Mesendoderm (in vitro differentiated cells): ENCODE results near the gene ADK.

ENCODE experiments used
- DNase-seq: peaks from one replicate; pipeline ENCODE4 v3.0.0; 2013
- H2AK5ac ChIP-seq: 2 replicates; pipeline ENCODE4 v1.6.1; 2013; ENCODE audit warnings: low read length, inconsistent platforms
- H2BK120ac ChIP-seq: 2 replicates; pipeline ENCODE4 v1.6.1; 2013; ENCODE audit warnings: low read depth, mild to moderate bottlenecking, low read length, moderate library complexity, mixed read lengths
- H2BK15ac ChIP-seq: replicated peaks from 2 replicates; pipeline ENCODE4 v1.6.1; 2013; ENCODE audit warnings: low read depth, mild to moderate bottlenecking, moderate library complexity
- H2BK5ac ChIP-seq: 2 replicates; pipeline ENCODE4 v1.6.1; 2013; ENCODE audit warnings: low read length, inconsistent platforms
- H3K18ac ChIP-seq: 2 replicates; pipeline ENCODE4 v1.6.1; 2013; ENCODE audit warnings: mild to moderate bottlenecking, low read length, mixed read lengths
- H3K23ac ChIP-seq: one replicate; pipeline ENCODE4 v1.6.1; 2013; ENCODE audit warnings: low read length
- H3K27ac ChIP-seq: 2 replicates; pipeline ENCODE4 v1.5.1; 2013; ENCODE audit warnings: low read depth, mild to moderate bottlenecking, inconsistent platforms, low read length, moderate library complexity
- H3K27me3 ChIP-seq: 2 replicates; pipeline ENCODE4 v1.6.1; 2013; ENCODE audit warnings: low read length, control low read depth, mild to moderate bottlenecking, inconsistent platforms; ENCODE audit not compliant: insufficient read depth, poor library complexity
- H3K36me3 ChIP-seq: 2 replicates; pipeline ENCODE4 v1.6.1; 2013; ENCODE audit warnings: low read length, inconsistent platforms; ENCODE audit not compliant: control insufficient read depth, insufficient read depth
- H3K4ac ChIP-seq: one replicate; pipeline ENCODE4 v1.6.1; 2013; ENCODE audit warnings: low read depth, mild to moderate bottlenecking, low read length, moderate library complexity
- H3K4me1 ChIP-seq: 2 replicates; pipeline ENCODE4 v1.6.1; 2013; ENCODE audit warnings: low read depth, low read length, inconsistent platforms; ENCODE audit not compliant: control insufficient read depth
- H3K4me2 ChIP-seq: 2 replicates; pipeline ENCODE4 v1.6.1; 2013; ENCODE audit warnings: low read length
- H3K4me3 ChIP-seq: 2 replicates; pipeline ENCODE4 v1.5.1; 2013; ENCODE audit warnings: mild to moderate bottlenecking, low read length
- H3K56ac ChIP-seq: one replicate; pipeline ENCODE4 v1.6.1; 2013; ENCODE audit warnings: low read length
- H3K79me1 ChIP-seq: 2 replicates; pipeline ENCODE4 v1.6.1; 2013; ENCODE audit warnings: low read length, inconsistent platforms
- H3K79me2 ChIP-seq: 2 replicates; pipeline ENCODE4 v1.6.1; 2013; ENCODE audit warnings: mild to moderate bottlenecking, low read length; ENCODE audit not compliant: control insufficient read depth, insufficient read depth
- H3K9ac ChIP-seq: 2 replicates; pipeline ENCODE4 v1.6.1; 2013; ENCODE audit warnings: low read length, inconsistent platforms
- H4K5ac ChIP-seq: one replicate; pipeline ENCODE4 v1.6.1; 2013; ENCODE audit warnings: low read length
- H4K8ac ChIP-seq: one replicate; pipeline ENCODE4 v1.6.1; 2013; ENCODE audit warnings: low read depth, mild to moderate bottlenecking, control low read depth, low read length, moderate library complexity
- WGBS: extraction: QIAGEN DNeasy Blood & Tissue Kit; methylation state at CpG from one replicate; pipeline ENCODE4 v1.1.7; 2013; ENCODE audit warnings: low lambda C conversion rate, missing lambda C conversion rate; ENCODE audit not compliant: insufficient coverage; ENCODE audit errors: extremely low coverage; 5-methylcytosine and 5-hydroxymethylcytosine counted together

ADK gene

DNA sequence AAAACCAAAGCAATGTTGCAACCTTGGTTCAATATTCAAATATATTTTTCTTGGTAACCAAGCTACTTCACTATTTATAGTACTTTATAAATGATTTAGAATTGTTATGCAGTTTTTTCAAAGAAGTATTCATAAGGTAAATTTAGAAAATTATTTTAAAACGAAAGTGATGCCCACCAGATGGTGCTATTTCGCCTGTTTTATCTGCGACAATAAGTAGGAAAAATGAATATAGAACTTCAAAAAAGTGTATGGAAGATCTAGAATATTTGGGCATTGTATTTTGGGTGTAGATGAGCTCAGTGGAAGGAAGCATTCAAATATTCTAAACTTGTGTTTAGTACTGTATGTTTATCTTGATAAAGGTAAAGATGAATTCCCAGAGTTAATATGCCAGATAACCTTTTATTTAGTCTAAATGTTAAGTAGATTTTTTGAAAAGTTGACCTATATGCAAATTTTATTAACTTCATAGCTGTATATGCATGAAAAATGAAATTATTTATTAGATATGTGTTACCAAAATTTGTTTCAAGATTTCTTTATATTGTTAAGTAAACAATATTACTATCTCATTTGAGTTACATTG is 93.2 kb downstream of the ADK start:
- DNase-seq: no peak
- H3K9ac ChIP-seq: no peak overlapping the region

DNA sequence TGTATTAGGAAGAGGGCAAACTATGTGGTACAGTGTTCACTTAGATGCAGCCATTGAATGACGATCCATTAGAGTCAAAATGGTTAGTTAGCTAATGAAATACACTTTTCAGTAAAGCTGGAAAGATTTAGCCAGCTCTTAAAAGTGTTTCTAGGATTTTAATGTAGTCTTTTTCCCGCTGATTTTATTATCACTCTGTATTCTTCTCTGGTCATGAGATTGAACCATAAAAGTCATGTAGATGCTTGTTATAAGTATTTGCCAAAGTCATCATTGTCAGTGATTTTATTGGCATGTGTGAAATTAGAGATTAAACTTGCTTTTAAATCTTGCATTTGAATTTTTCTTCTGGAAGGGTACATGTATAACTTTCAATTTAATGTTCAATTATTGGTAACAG is 93.8 kb downstream of the ADK start:
- no peak overlapping the region for H3K4me3 ChIP-seq
- WGBS: no CpG with 5 or more reads among the region's 2 CpGs

More for the DNA sequence above, 93.2 kb downstream of the ADK start:
- Histone ChIP-seq H3K27ac (no peak overlapping the region), H3K4me1 (no peaks in the 10 kb centered on the region), H3K23ac (no peak overlapping the region), H3K79me2 (no peaks in the 10 kb centered on the region), H2BK5ac (no peak overlapping the region), H4K8ac (no peak overlapping the region), H3K27me3 (no peaks in the 10 kb centered on the region), H3K4ac (no peak overlapping the region), H3K18ac (no peak overlapping the region), H3K79me1 (no peaks in the 10 kb centered on the region), H2BK15ac (no peak overlapping the region), H3K4me2 (no peak overlapping the region), H3K56ac (no peak overlapping the region), H4K5ac (no peak overlapping the region), H2BK120ac (no peak overlapping the region), H2AK5ac (no peak overlapping the region), H3K4me3 (no peak overlapping the region), H3K36me3 (no peaks in the 10 kb centered on the region)
- no CpG with 5 or more reads among the region's 3 CpGs for WGBS

DNA sequence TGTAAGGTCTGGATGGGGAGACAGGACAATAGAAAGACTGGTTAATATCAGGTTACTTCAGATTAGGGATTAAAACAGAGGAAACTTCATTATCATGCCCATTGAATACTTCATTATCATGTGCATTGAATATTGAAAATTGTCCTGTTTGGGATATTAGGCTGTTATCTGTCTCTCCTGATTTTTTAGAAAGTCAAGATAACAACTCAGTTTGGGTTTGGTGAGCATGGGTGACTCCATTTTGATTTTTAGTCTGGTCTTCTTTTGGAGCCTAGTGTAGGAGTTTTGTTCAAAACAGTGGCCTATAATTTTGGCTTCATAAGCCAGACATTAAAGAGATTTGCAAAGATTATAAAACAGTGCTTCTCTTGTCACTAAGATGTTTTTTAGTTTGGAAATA is 95.5 kb downstream of the ADK start:
- Histone ChIP-seq H3K79me2 (no peaks in the 10 kb centered on the region), H3K4me2 (no peak overlapping the region), H3K4me3 (no peak overlapping the region), H2BK120ac (no peak overlapping the region), H3K9ac (no peak overlapping the region), H2BK15ac (no peak overlapping the region), H4K5ac (no peak overlapping the region), H2AK5ac (no peak overlapping the region), H3K79me1 (no peaks in the 10 kb centered on the region), H3K23ac (no peak overlapping the region), H3K27me3 (no peaks in the 10 kb centered on the region), H3K18ac (no peak overlapping the region), H3K27ac (no peak overlapping the region), H2BK5ac (no peak overlapping the region), H3K4me1 (no peaks in the 10 kb centered on the region), H3K4ac (no peak overlapping the region), H3K36me3 (no peaks in the 10 kb centered on the region), H4K8ac (no peak overlapping the region), H3K56ac (no peak overlapping the region)
- DNase-seq: no peak

More for the DNA sequence above, 93.8 kb downstream of the ADK start:
- Histone ChIP-seq H2BK120ac (no peak overlapping the region), H3K23ac (no peak overlapping the region), H3K27ac (no peak overlapping the region), H3K4ac (no peak overlapping the region), H3K4me1 (no peaks in the 10 kb centered on the region), H3K56ac (no peak overlapping the region), H2BK15ac (no peak overlapping the region), H3K27me3 (no peaks in the 10 kb centered on the region), H3K36me3 (no peaks in the 10 kb centered on the region), H4K5ac (no peak overlapping the region), H3K9ac (no peak overlapping the region), H3K4me2 (no peak overlapping the region), H2AK5ac (no peak overlapping the region), H3K18ac (no peak overlapping the region), H4K8ac (no peak overlapping the region), H2BK5ac (no peak overlapping the region), H3K79me1 (no peaks in the 10 kb centered on the region), H3K79me2 (no peaks in the 10 kb centered on the region)
- DNase-seq: no peak

DNA sequence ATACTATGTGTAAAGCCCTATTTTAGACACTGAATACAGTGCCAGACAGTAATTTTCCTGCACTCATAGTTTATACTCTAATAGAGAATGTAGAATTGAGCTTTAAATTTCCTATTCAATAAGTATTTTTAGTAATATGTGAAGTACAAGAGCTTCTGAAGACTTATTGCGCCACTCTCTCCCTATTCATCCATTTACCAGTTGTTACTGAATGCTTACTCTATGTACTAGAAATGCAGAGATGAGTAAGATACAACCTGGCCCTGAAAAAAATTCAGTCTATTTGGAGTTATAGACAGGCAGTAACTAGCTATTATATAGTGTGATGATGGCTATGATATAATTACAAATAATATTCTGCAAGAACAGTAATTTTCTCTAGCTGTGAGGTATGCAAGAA is 98.8 kb downstream of the ADK start:
- Histone ChIP-seq H3K4me2 (no peak overlapping the region), H2BK120ac (no peak overlapping the region), H3K9ac (no peak overlapping the region), H4K8ac (no peak overlapping the region), H4K5ac (no peak overlapping the region), H3K4me1 (no peaks in the 10 kb centered on the region), H3K4me3 (no peak overlapping the region), H3K27ac (no peak overlapping the region), H3K36me3 (no peaks in the 10 kb centered on the region), H2AK5ac (no peak overlapping the region), H3K23ac (no peak overlapping the region), H3K4ac (no peak overlapping the region), H3K18ac (no peak overlapping the region), H3K79me1 (no peaks in the 10 kb centered on the region), H2BK15ac (no peak overlapping the region), H3K56ac (no peak overlapping the region), H2BK5ac (no peak overlapping the region), H3K27me3 (no peaks in the 10 kb centered on the region), H3K79me2 (no peaks in the 10 kb centered on the region)
- WGBS: no CpG with 5 or more reads among the region's 1 CpG
- no peak for DNase-seq

DNA sequence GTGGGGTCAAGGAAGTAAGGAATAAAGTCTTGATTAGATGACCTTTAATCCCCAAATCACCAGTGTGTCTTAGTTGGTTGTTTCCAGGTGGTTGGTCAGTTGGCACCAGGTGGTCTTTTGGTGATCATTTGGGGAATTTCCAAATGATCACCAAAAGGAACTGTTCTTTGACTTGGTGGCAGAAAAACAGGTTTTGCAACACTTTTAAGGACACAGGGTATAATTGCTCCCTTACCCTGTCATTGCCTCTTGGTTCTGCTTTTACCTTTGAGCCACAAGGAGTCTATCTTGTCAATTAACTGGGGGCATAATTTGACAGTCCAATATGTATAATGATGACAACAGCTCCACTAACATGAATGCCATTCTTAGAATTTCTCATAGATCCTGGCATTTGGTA is 104.2 kb downstream of the ADK start:
- Histone ChIP-seq H3K23ac (no peak overlapping the region), H3K56ac (no peak overlapping the region), H3K9ac (no peak overlapping the region), H3K4me2 (no peak overlapping the region), H4K5ac (no peak overlapping the region), H3K4me1 (peaks cover 2% of the 10 kb centered on the region), H3K36me3 (no peaks in the 10 kb centered on the region), H3K4ac (no peak overlapping the region), H2BK120ac (no peak overlapping the region), H2BK15ac (no peak overlapping the region), H3K27ac (no peak overlapping the region), H2BK5ac (no peak overlapping the region), H3K4me3 (no peak overlapping the region), H2AK5ac (no peak overlapping the region), H4K8ac (no peak overlapping the region), H3K79me1 (no peaks in the 10 kb centered on the region), H3K27me3 (no peaks in the 10 kb centered on the region), H3K79me2 (no peaks in the 10 kb centered on the region), H3K18ac (no peak overlapping the region)
- DNase-seq: peak; percentile 30

DNA sequence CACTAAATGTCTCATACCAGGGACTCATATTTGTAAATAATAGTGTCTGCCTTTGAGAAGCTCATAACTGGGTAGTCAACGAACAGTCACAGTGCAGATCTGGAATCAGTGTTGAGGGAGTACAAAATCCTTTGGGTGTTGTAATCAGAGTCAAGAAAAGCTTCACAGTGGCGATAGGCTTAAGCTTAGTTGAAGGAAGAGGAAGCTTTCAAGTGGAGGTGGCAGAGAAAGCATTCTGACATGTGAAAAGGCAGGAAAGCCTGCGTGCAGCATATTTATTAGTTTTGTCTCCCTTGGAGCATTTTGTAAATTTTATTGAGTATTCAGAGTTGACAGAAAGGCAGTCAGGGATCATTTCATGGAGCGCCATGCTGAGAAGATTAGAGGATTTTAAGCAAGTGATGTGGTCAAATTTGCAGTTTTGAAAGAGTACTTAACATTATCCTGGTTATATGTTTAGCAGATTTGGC is 104.9 kb downstream of the ADK start:
- H3K4me2 ChIP-seq: no peak overlapping the region
- WGBS: no CpG with 5 or more reads among the region's 4 CpGs
- H3K18ac ChIP-seq: no peak overlapping the region
- no peak overlapping the region for H2BK120ac ChIP-seq
- H3K4me1 ChIP-seq: peaks cover 2% of the 10 kb centered on the region
- no peaks in the 10 kb centered on the region for H3K27me3 ChIP-seq
- no peak overlapping the region for H3K9ac ChIP-seq
- H2BK15ac ChIP-seq: no peak overlapping the region
- no peak overlapping the region for H2AK5ac ChIP-seq
- H3K4me3 ChIP-seq: no peak overlapping the region
- DNase-seq: no peak
- no peak overlapping the region for H3K27ac ChIP-seq
- H4K8ac ChIP-seq: no peak overlapping the region
- no peak overlapping the region for H2BK5ac ChIP-seq
- H3K79me2 ChIP-seq: no peaks in the 10 kb centered on the region
- no peak overlapping the region for H4K5ac ChIP-seq
- H3K56ac ChIP-seq: no peak overlapping the region
- no peak overlapping the region for H3K23ac ChIP-seq
- H3K79me1 ChIP-seq: no peaks in the 10 kb centered on the region
- no peaks in the 10 kb centered on the region for H3K36me3 ChIP-seq
- H3K4ac ChIP-seq: no peak overlapping the region
